ENCODE results near the gene BMX.

DNA sequence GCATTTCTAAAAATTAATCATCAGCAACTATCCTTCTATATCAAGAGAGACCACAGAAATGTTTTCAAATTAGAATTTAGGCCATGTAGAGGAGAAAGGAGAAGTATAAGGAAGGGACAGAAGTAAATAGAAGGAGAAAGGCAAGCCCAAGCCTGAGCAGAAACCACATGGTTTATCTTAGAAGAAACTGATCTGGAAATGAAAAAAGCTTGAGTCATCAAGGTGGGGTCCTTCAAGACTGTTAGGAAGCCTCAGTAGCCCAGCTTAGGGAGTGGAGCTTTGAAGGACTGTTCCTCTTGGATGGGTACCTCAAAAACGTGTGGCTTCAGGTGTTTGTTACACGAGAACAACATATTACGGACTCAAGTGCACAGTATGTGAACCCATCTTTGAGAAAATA, 4.5 kb downstream of the BMX start:
- no peak for TF ChIP-seq FOXM1 (IDR thresholded peaks at IDR 0.05; ENCODE audit: borderline replicate concordance)
- no peak for TF ChIP-seq HDGF (IDR thresholded peaks at IDR 0.05; ENCODE audit: borderline replicate concordance)
